NCI-H82 treated with DMSO at 0.1 percent for 48 hours (cell line): ENCODE results near the gene AKNAD1.

ENCODE experiments used
- DNase-seq: peaks from one replicate; lab custom pipeline; 2025; ENCODE audit not compliant: unreplicated experiment; lab: John Stamatoyannopoulos, UW

Gene AKNAD1

DNA sequence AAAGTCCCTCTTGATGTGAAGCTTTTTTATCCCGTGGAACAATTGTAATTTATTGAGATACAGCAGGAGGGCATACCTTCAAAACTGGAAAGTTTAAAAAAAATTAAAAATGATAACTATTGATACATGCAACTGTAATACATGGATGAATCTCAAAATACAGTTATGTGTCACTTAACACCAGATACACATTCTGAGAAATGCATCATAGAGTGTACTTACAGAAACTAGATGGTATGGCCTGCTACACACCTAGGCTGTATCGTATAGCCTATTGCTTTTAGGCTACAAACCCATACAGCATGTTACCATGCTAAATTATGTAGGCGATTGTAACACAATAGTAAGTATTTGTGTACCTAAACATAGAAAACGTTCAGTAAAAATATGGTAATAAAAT lies 7.1 kb upstream of the AKNAD1 start:
- no peak for DNase-seq

GRCh38 chr1:108862698-108863477 lies 6.0 kb upstream of the AKNAD1 start:
- no peak for DNase-seq

GRCh38 chr1:108862017-108862610 lies 5.2 kb upstream of the AKNAD1 start:
- peak; percentile 98 for DNase-seq

DNA sequence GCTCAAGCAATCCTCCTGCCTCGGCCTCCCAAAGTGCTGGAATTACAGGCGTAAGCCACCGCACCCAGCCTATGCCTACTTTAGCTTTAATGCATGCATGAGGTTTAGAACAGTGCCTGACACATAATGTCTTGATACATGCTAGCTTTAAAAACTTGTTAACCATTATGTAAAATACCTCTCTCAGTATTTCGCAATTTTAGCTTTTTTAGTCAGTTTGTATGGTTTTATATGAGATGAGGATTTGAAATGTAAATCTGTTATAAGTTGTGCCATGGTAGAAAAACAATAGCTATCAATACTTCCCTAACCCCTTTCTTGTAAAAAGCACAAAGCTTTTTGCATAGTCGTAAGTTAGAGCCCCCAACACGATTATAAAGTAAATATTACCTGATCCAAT lies 4.7 kb upstream of the AKNAD1 start:
- DNase-seq = no peak

GRCh38 chr1:108860190-108860907 lies 3.5 kb upstream of the AKNAD1 start:
- no peak for DNase-seq

- DNase-seq = peak; percentile 94
These were observed 1.5 kb upstream of the AKNAD1 start for GRCh38 chr1:108858230-108858950.

GRCh38 chr1:108854221-108855019 lies 2.5 kb downstream of the AKNAD1 start:
- DNase-seq = no peak

- DNase-seq = no peak
These were observed 4.5 kb downstream of the AKNAD1 start for GRCh38 chr1:108852221-108852975.

- DNase-seq = no peak
These were observed 5.3 kb downstream of the AKNAD1 start for GRCh38 chr1:108851567-108851966.

GRCh38 chr1:108850929-108851328 lies 6.0 kb downstream of the AKNAD1 start:
- no peak for DNase-seq

DNA sequence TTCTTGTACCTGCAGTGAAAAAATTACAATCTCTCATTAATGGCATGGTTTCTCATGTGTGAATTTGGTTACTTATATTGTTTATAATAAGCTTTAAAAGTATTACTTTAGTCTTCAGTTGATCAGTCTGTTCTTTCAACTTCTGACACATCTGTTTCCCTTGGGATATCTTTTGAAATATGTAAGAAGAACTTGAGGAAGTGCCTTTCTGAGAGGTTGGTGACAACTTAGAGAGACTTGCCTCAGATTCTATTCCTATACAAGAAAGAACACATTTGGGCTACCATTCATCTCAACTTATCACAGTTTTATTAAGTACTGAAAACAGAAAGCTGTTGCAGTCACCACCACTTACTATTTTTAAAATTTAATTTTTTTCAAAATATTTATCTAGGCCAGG lies 8.1 kb downstream of the AKNAD1 start:
- no peak for DNase-seq

DNA sequence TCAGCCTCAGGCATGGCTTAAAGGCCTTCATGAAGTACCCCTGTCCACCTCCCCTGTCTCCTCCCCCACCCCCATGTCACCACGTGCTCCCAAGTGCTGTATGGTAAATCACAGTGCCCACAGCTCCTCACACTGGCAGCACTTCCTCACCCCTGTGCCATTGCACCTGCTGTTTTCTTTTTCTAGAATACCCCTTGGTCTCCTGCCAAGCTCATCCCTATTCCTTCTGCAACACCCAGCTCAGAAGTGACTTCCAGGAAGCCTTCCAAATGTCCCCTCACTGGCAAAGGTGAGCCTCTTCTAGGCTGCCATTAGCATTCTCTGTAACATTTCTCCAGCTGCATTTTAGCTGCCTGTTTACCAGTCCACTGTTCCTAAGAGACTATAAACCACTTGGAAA lies 9.4 kb downstream of the AKNAD1 start:
- no peak for DNase-seq

- no peak for DNase-seq
These were observed 10.9 kb downstream of the AKNAD1 start for GRCh38 chr1:108845991-108846390.

DNA sequence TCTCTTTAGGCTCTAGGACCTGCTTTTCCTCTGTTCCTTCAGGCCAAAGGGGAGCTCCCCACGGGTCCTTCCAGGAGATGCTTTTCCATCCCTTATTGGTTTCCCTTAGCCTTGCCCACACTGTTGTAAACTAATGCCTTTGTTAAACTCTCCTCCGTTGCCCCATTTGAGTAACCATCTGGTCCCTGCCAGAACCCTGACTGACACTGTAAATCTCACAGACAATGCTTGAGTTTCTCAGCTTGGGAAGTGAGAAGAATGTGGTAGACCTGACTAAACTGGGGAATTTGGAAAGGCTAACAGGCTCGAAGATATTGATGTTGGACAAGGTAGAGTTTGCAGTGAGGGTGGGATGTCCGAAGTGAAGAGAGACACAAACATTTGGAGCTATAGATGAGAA lies 11.4 kb downstream of the AKNAD1 start:
- peak; percentile 19 for DNase-seq

- DNase-seq = peak; percentile 68
These were observed 13.3 kb downstream of the AKNAD1 start for GRCh38 chr1:108843390-108844137.

DNA sequence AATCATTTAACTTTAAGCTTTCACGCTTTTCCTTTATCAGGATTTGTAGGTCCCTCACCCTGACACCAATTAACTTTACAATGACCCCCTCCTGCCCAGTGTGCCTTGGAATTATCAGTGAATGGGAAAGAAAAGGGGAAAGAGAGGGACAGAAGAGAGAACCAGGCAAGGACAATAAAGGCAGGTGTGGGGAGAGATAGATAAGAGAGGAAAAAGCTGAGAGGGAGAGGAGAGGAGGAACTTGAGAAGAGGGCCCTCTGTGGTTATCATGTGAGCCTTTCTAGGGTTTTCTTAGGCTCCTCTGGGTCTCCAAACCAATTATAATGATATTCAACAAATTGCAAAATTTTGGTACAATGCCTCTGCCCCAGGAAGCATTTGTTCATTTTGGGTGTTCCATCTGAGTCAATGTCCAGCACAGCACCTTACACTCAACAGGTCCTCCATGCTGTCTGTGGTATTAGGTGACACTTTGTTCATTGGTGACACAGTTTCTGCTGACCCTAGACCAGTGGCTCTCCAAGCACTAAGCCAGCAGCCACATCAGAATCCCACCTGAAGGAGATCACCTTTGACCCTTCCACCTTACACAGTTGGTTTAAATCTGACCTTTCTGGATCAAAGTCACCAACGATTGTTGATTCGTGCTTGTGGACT lies 14.2 kb downstream of the AKNAD1 start:
- no peak for DNase-seq

- no peak for DNase-seq
These were observed 15.2 kb downstream of the AKNAD1 start for GRCh38 chr1:108841703-108842102.

- no peak for DNase-seq
These were observed 24.0 kb downstream of the AKNAD1 start for GRCh38 chr1:108832929-108833328.

DNA sequence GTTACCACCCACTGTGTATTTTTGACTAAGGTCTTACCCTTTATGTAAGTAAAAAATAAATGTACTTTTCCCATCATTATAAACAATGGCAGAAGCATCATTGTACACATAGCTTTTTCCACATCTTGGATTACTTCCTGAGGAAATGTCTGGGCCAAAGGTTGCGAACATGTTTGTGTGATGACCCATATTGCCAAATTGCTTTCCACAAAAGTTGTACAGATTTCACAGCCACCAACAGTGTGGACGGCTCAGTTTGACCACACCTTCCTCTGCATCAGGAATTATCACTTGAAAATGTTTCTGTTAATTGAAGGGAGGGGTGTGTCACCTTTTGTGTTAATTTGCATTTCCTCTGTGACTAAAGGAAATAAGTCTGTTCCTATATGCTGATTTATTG lies 25.7 kb downstream of the AKNAD1 start:
- DNase-seq = no peak
